ENCODE results near the gene AP3B1.

The AP3B1 gene

DNA sequence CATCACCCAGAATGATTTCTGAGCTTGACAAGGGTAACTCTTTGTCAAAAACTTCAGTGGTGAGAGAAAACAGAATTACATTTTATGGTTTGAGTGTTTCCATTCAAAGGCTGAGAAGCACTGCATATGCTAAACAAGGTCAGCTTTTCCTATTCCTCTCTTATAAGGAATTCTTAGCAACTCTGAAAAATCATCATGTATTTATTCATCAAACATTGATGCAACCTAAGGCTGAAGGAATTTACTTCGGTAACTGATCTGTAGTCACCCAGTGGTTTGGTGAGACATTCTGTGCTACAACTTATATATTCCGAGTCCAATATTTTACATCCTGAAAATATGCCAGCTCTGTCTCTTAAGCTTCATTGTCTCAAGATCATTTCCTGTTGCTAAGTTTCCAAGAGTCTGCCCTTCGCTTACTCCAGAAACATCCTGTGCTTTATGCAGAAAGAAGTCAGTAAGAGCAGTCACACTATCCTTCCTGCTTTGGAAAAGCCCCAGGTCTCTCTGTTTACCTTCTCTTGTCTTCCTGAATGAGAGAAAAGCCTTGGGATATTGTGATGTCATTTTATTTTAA lies 341.8 kb downstream of the AP3B1 start:
- DNase-seq (ENCODE audit: extremely low read depth, low read depth) = no peak
- no peak overlapping the region for H3K4me3 ChIP-seq (replicated peaks; ENCODE audit: low read depth, low read length)
- TF ChIP-seq CTCF (IDR thresholded peaks at IDR 0.05; ENCODE audit: low read depth, low read length, missing control alignments) = no peak

Data from HFF-Myc (cell line).